DMS 273 (cell line): ENCODE data around the gene ARHGEF5.

Experiments
- DNase-seq: peaks from one replicate; lab custom pipeline; 2025; ENCODE audit not compliant: unreplicated experiment; lab: John Stamatoyannopoulos, UW

The ARHGEF5 gene

DNA sequence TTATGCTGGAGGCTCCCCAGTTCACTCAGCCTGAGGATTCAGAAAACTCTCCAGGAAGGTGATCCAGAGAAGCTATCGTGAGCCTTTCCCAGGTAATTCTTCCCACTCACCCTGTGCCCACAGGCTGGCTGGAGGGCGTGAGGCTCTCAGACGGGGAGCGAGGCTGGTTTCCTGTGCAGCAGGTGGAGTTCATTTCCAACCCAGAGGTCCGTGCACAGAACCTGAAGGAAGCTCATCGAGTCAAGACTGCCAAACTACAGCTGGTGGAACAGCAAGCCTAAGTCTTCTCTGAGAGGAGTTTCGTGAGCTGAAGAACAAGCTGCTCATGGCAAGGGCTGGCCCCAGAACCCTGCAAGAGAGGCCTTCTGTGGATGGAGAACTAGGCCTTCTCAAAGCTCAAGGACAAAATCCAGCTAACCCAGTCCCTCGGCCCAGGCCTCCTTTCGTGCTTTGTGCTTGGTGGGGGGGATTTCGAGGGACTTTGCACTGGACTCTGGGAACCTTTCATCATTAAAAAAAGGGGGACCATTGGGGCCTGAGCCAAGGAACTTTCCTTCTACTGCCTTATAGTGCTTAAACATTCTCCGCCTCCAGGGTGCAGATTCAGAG lies 24.7 kb downstream of the ARHGEF5 start:
- DNase-seq, result no peak

DNA sequence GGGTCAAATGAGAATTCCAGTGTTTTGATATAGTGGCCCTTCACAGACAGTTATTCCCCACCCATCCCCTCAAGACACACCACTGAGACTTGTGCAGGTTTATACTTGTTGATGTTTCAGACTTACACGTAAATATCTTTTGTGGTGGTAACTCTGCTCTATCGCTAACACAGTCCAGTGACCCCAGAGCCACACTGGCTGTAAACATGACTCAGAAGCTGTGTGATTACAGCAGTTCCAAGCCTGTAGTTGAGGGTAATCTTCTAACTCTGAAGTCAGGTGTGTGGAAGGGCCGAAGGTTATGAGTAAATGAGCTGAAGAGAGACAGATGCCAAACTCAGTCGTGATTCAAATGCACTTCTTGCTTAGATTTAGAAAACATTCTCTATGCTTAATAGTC lies 28.9 kb downstream of the ARHGEF5 start:
- no peak for DNase-seq

DNA sequence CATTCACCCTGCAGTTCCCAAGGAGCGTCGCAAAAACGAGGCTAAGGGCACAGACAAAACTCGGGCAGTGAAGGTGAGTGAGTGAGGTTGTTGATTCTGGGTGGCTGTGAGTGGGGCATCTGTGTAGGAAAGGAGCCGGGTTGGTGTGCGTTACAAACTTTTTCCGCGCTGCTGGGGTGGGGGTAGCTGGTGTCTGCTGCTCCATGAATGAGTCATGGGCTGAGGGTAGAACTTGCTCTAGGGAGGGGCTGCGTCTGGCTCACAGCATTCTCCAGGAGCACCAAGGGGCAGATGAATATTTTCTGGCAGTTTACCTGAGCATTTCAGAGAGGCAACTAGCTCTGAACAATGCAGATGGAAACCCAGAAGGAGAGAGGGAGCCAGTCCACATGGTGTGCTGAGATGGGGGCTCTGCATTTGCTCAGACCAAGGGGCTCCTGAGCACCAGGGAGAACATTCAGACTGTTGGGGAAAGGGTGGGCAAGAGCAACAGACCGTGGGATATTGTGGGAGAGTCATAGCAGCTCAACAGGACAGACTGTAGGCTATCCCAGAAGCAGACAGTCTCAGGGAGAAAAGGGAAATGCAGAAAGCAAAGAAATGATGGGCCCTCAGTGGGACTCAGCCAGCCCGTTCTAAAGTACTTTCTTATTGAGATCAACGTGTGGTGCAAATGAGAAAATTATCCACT lies 29.5 kb downstream of the ARHGEF5 start:
- no peak for DNase-seq

DNA sequence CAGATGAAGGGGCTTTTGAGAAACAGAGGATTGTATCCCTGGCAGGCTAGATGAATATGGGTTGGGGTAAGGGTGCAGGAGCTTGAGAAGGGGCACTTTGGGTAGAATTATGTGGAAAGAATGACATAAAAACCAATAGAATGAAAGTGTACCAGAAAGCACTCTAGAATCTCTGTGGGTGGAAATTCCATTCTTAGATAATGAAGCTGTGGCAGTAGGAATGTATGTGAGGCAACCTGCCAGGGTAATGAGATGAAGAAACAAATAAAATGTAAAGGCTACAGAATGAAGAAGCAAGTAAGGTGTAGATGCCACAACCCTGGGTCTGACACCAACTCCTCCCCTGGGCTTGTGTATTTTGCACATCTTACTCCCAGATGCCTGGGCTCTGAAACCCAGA lies 31.5 kb downstream of the ARHGEF5 start:
- DNase-seq, result no peak

DNA sequence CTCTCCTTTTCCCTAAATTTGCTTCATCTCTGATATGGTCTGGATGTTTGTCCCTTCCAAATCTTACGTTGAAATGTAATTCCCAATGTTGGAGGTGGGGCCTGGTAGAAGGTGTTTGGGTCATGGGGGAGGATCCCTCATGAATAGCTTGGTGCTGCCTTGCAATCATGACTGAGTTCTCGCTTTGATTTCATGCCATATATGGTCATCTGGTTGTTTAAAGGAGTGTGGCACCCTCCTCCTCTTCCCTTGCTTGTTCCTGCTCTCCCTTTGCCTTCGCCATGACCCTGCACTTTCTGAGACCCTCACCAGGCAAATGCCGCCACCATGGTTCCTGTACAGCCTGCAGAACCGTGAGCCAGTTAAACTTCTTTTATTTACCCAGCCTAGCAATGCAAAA lies 33.7 kb downstream of the ARHGEF5 start:
- DNase-seq, result no peak

DNA sequence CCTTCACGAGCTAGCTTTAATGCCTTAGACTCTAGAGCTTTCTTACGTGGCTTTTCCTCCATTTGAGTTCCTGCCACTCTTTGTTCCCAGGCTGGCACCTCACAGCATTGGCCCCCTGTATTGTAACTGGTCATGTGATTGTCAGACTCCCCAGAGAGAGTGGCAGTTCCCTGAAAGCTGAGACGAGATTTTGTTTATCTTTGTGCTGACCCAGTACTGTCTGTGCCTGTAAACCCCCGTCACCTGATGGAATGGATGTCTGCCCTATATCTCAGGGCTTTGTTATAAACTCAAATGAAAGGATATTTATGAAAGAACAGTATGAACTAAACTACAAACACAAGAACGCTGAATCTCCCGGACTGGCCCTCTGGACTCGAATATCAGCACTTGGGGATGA lies 35.3 kb downstream of the ARHGEF5 start:
- DNase-seq, result no peak

DNA sequence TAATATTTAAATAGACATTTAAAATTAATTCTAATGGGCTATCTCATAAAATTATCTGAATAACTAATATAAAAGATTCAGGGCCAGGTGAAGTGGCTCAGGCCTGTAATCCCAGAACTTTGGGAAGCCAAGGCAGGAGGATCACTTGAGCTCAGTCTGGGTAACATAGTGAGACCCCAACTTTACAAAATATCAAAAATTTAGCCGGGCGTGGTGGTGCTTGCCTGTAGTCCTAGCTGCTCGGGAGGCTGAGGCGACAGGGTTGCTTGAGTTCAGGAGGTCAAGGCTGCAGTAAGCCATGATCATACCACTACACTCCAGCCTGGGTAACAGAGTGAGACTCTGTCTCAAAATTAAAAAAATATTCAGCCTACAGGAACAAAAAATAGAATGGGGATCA lies 35.8 kb downstream of the ARHGEF5 start:
- no peak for DNase-seq

DNA sequence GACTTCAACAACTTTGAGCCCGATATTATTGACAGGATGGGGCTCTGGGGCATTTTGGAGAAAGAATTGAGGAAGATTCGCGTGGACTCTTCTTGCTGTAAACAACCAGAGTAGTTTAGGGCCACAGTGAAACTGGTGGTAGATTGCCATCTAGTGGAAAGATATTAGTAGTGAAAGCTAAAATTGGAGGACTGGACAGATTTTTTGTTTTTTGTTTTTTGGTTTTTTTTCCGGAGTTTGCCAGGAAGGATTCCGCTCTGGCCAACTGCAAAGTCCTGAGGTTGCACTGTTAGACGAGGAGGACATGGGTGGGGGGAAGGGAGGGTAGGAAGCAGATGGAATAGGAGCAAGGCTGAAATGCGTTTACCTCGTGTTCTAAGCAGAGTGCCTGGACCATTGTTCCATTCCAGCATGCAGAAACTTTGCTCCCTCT lies 36.6 kb downstream of the ARHGEF5 start:
- DNase-seq, result peak; percentile 68

DNA sequence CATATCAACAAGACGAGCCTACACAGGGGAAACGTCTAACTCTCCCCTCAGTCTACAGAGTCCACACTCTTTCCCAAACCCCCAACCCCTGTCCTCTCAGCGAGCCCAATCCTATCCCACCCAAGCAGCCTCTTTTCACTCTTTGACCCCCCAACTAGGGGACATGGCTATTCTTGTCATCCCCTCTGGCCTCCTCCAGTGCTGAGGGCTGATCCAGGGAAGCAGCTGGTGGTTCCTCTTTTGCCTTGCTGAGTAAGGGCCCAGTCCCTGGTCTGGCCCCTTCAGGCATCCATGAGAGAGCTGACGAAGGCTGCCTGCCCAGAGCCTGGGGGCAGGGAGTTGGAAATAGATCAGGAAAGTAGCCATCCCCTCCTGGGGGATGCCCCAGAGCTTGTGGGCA lies 41.9 kb downstream of the ARHGEF5 start:
- no peak for DNase-seq

DNA sequence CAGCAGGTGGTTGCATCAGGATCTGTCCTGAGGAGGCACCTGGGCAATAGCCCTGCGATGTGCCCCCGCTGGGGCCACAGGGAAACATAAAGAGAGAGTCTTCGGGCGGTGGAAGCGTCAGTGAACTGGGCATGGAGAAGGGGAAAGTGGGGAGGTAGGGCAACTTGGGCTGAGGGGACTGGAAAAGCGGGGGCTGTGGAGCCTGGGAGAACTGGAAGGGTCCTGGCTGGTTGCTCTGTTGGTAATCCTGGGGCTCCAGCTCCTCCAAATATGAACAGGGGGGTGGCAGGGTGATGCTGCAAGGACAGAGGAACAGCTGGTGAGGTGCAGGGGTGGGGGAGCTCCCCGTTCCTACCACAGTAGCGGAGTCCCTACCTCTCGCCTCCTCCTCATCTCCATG lies 43.1 kb downstream of the ARHGEF5 start:
- DNase-seq, result no peak

DNA sequence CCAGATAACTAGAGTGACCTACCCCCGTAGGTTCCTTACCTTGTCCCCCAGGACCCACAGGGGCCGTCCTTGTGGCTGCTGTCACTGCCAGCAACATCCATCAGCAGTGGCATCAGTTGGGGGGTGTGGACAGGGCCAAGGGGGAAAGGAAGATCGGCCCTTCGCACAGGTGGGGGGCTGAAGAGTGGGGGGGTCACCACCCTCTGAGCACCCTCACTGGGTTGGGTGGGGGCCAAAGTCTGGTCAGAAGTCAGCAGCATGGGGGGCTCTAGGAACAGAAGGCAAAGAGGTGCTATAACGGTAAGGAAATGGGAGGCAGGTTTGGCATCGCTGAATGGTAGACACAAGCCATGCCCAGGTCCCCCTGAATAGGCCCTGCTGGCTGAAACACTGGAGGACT lies 43.7 kb downstream of the ARHGEF5 start:
- DNase-seq, result no peak

DNA sequence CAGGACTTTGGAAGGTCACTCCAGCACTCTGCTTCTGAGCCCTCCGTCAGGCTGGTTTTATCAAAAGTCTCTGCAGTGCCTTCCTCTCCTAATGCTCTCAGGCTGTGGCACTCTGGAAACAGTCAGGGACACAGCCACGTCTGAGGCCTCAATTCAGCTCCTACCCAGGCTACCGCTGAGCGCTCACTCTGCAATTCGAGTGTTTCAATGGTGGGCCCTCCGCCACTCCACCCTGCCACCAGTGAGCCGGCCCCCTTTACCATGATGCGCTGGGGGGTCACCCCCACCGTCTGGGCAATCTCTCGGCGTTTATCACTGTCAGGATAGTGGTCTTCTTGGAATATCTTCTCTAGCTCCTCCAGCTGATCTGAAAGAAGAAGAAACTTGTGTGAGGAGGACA lies 44.7 kb downstream of the ARHGEF5 start:
- no peak for DNase-seq

DNA sequence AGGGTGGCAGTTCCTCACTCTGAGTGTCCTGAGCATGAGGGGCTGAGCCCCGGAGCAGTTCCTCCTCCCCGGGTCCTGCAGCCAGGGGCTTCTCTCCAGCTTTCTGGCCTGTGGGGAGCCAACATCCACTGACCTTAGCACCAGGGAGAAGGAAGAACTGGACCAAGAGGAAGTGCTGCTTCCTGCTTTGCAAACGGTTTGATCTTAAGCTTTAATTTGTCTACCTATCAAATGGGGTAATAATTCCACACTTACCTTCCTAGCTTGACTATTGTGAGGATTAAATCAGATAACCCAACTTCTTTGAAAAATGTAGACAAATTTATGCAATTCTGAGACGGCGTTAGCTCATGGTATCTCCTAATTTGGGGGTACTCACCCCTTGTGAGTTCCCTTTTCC lies 46.3 kb downstream of the ARHGEF5 start:
- DNase-seq, result no peak

DNA sequence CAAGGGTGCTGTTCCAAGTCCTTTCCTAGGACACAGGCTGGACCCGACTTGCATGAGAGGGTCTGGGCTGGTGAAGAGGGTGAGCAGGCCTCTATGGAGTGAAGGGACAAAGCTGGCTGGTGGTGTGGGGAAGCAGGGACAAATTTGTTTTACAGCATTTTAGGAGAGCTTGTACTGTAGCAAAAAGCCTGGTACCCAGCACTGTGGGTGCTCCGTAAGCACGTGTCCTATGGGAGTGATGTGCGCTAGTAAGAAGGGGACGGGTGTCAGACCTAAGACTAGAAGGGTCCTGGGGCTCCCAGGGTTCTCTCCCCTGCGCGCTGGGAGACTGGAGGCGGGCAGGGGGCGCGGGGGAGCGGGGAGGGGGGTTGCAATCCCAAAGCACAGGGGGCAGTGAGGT lies 47.9 kb downstream of the ARHGEF5 start:
- DNase-seq, result no peak

DNA sequence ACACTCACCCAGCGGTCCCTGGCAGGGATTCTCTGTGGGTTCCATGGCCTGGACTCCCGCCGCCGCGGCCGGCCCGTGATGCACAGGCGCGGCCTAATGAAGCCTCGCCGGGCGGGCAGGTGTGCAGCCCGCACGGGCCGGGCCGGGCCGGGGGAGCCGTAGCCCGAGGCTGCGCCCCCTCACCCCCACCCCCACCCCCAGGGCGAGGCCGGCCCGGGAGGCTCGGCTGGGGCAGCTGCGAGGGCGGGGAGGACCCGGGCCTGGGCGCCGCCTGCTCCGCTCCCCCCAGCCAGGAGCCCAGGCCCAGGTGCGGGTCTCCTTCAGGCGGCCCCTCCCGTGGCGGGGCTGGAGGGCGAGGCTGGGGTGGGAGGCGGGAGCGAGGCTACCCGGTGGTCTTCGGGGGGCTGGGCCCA lies 48.5 kb downstream of the ARHGEF5 start, which contains the start of gene NOBOX:
Gene NOBOX, minus strand, starts transcription at position 45 of the 413 bp plus-strand sequence.
- DNase-seq, result no peak

DNA sequence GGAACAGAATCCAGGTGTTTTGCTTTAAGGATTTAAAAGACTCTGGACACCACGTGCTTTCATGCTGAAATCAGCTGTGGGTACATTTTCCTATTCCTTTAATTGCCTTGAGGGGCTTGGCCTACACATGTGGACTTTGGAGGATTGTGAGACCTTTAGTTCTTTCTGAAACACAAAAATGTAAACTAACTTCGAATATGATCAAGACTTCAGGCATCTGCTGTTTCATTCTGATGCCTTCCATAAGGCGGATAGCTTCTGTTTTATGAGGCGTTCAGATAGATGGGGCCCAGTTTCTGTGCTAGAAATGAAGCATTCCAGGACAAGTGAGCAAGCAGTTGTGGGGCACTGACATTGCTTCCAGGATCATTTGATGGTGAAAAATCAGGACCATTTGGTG lies 49.7 kb downstream of the ARHGEF5 start:
- no peak for DNase-seq

DNA sequence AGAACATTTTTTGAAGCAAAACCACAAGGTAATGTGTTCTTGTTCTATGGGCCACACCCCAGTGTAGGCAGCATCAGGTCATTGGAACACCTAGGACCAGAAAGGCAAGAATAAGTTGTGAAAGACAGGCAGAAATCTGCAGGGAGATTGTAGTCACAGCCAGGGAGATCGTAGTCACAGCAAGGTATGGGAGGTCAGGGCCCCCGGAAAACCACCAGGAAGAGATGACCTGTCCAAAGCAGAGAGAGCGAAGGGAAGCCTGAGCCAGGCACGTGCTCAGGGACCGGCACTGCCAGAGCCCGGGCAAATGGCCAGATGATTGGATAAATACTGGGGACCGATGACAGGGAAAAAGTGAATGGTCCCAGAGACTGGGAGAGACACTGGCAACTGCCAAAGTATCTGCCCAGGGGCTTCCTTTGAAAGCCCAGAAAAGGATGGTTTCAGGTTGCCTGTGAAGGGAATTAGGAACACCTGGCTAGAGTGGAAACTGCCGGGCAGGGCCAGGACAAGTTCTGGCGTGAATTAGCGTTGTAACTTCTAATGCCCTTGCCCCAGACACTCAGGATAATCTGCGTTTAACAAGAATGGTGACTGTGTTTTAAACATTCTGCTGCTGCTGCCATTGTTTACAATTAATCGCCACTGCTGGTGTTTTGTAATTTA lies 52.2 kb downstream of the ARHGEF5 start:
- DNase-seq, result no peak

DNA sequence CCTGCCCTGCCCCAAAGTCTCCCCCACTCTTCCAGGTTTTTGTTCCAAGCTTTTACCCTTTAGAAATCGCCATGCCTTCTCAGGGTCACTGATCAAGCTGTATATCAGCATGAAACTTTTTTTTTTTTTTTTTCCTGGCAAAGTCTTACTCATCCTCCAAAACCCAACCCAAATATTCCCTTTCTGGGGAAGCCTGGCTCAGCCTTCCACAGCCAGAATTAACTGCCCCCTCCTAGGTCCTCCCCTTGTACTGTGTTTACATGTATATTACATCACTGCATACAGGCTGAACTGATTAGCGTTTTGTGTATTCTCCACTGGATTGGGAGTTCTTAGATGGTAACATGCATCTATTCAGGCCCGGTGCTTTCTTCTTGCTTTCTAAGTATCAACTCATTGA lies 52.9 kb downstream of the ARHGEF5 start:
- no peak for DNase-seq

DNA sequence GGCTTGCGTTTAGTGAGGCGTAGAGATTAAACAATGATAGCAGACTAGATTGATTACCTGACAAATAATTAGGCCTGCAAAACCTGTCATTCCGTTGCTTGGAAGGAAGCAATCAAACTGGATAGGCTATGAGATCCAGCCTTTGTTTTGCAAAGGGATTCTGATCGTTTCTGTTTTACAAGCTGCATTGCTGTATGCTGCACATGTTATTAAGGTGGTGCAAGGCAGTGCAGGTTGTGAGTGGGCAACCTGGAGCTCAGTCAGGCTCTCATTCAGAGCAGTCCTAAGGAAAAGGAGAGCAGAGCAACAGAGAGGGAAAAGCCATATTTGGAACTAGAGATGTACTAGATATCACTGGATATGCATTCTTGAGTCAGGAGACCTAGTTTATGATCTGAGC lies 55.2 kb downstream of the ARHGEF5 start:
- DNase-seq, result no peak

DNA sequence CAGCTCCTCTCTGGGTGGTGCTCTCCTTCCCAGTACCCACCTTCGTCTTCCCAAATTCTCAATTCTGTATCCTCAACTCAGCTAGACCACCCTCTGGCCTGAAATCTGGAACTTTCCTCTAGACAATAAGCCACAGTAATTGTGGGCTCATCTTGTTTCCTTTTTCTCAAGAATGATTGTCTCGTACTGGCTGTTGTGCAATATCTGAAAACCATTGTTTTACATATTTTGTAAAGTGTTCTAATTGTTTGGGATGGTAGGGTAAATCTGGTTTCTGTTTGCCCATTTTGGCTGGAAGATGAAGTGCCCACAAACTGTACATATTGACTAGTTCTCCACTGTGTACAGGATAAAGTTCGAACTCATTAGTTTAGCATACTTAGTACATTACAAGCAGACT lies 59.6 kb downstream of the ARHGEF5 start:
- DNase-seq, result no peak

DNA sequence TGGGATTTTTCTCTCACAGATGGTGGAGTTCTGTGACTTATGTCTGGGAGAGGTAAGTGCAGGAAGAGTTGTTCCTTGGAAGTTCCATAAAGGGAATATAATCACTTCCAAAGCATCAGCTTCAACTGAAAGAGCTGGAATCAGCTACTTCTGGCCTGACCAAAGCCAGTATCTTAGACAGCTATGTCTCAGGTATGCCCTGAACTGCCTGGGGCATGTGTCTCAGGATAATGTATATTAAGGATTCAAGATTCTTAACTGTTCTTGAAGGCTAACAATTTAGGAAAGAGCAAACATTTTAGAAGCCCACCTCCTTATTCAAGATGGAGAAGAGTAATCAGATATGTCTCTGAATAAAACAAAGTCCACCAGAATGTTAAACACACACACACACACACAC lies 60.7 kb downstream of the ARHGEF5 start:
- no peak for DNase-seq

DNA sequence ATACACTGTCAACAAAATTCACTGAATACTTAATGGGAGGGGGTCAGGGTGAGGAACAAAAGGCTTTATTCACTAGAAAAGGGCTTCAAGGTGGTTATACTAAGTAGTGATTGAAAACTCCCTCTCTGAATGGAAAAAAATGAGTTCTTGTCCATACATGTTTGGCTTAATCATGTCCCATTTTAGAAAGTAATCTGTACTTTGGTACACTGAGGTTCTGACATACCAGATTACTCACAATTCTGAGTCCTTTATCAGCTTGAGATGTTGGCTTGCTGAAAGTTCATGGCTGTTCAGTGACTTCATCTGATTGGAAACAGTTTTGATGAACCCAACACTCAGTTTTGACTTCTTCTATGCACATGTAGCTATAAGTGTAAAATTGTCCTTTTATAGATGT lies 61.1 kb downstream of the ARHGEF5 start:
- DNase-seq, result no peak
